HG02884 (cell line): Measurements from ENCODE around the gene ATP11A.

Experiments
- ATAC-seq: cut with Tn5 transposase; IDR thresholded peaks from one replicate; pipeline ENCODE4 v1.9.1; 2021; ENCODE audit warnings: mild to moderate bottlenecking, moderate library complexity; ENCODE audit not compliant: unreplicated experiment

The ATP11A gene

GRCh38 chr13:112689303-112690245, at the start of gene ATP11A:
ATP11A (plus strand) TSS chr13:112690038; CDS start chr13:112690417, 379 bp downstream.
- peak; percentile 70 for ATAC-seq

- no peak for ATAC-seq
Measured at GRCh38 chr13:112641456-112642089, 48.3 kb upstream of the ATP11A start.

GRCh38 chr13:112642090-112642460, 47.8 kb upstream of the ATP11A start:
- ATAC-seq, result no peak

GRCh38 chr13:112643759-112644459, 45.9 kb upstream of the ATP11A start:
- no peak for ATAC-seq

- no peak for ATAC-seq
Measured at GRCh38 chr13:112645327-112645914, 44.4 kb upstream of the ATP11A start.

- no peak for ATAC-seq
Measured at GRCh38 chr13:112647256-112647655, 42.6 kb upstream of the ATP11A start.

- ATAC-seq, result no peak
Measured at GRCh38 chr13:112648101-112648500, 41.7 kb upstream of the ATP11A start.

GRCh38 chr13:112648966-112649690, 40.7 kb upstream of the ATP11A start:
- no peak for ATAC-seq

- ATAC-seq, result no peak
Measured at GRCh38 chr13:112651311-112651710, 38.5 kb upstream of the ATP11A start.

- no peak for ATAC-seq
Measured at GRCh38 chr13:112651750-112652511, 37.9 kb upstream of the ATP11A start.

GRCh38 chr13:112652512-112653070, 37.2 kb upstream of the ATP11A start:
- ATAC-seq, result no peak

GRCh38 chr13:112653071-112653470, 36.8 kb upstream of the ATP11A start:
- no peak for ATAC-seq

- no peak for ATAC-seq
Measured at GRCh38 chr13:112655913-112656312, 33.9 kb upstream of the ATP11A start.

GRCh38 chr13:112657850-112658445, 31.9 kb upstream of the ATP11A start:
- ATAC-seq, result no peak

GRCh38 chr13:112658808-112659207, 31.0 kb upstream of the ATP11A start:
- ATAC-seq, result no peak

- no peak for ATAC-seq
Measured at GRCh38 chr13:112661291-112661690, 28.5 kb upstream of the ATP11A start.

- ATAC-seq, result no peak
Measured at GRCh38 chr13:112664501-112665203, 25.2 kb upstream of the ATP11A start.

GRCh38 chr13:112668924-112669323, 20.9 kb upstream of the ATP11A start:
- no peak for ATAC-seq
